HepG2 (cell line): ENCODE data around the gene C14orf93. TPM values are rescaled to one million over a fixed set of nuclear protein-coding genes. Genes with fewer than 3 reads are reported as not detected.

Source experiments
- CEBPG ChIP-seq: IDR thresholded peaks from 2 replicates; pipeline ENCODE4 v1.6.1; 2016
- EZH2 ChIP-seq: conservative IDR thresholded peaks from 2 replicates; pipeline ENCODE4 v1.6.1; 2012; ENCODE audit warnings: mild to moderate bottlenecking, low read depth, low read length, moderate library complexity
- FIP1L1 ChIP-seq: fragments of 200-400 bp; formaldehyde crosslinking; IDR thresholded peaks from 2 replicates; pipeline ENCODE4 v1.6.1; 2018; ENCODE audit warnings: low read depth, mild to moderate bottlenecking, low read length, moderate library complexity, borderline replicate concordance; ENCODE audit not compliant: insufficient read depth
- HOXA9 ChIP-seq: sonication (generic); formaldehyde crosslinking; IDR thresholded peaks from 2 replicates; pipeline ENCODE4 v1.8.1; 2022; ENCODE audit warnings: missing genetic modification reagents, mild to moderate bottlenecking, moderate library complexity, borderline replicate concordance
- IKZF5 ChIP-seq: IDR thresholded peaks from 2 replicates; pipeline ENCODE4 v1.6.1; 2018; ENCODE audit warnings: missing genetic modification reagents, mild to moderate bottlenecking, missing compliant biosample characterization
- KDM6A ChIP-seq: IDR thresholded peaks from 2 replicates; pipeline ENCODE4 v1.6.1; 2016; ENCODE audit warnings: low read depth
- MED8 ChIP-seq: sonication (generic); formaldehyde crosslinking; IDR thresholded peaks from 2 replicates; pipeline ENCODE4 v1.8.1; 2023; ENCODE audit warnings: mild to moderate bottlenecking, missing genetic modification reagents; ENCODE audit not compliant: insufficient replicate concordance
- NONO ChIP-seq, 2 experiments: fragments of 450-650 bp in 1 of 2; sonication (generic) in 1 of 2; formaldehyde crosslinking in 1 of 2; IDR thresholded peaks in 1 of 2; conservative IDR thresholded peaks in 1 of 2; 2 replicates each; pipeline versions ENCODE4 v1.6.1 to v1.8.0; 2017 to 2022; ENCODE audit warnings: mild to moderate bottlenecking in 1 of 2, missing genetic modification reagents in 1 of 2, moderate library complexity in 1 of 2
- POLR2AphosphoS2 ChIP-seq: IDR thresholded peaks from 2 replicates; pipeline ENCODE4 v1.6.1; 2011; ENCODE audit warnings: low read depth, low read length, improper control_type of control experiment
- POLR2AphosphoS5 ChIP-seq: IDR thresholded peaks from 2 replicates; pipeline ENCODE4 v1.6.1; 2012; ENCODE audit warnings: low read depth, low read length
- SAFB2 ChIP-seq: sonication (generic); formaldehyde crosslinking; IDR thresholded peaks from 2 replicates; pipeline ENCODE4 v1.5.1; 2020; ENCODE audit warnings: missing genetic modification reagents, low read depth, mild to moderate bottlenecking, borderline replicate concordance
- SMC3 ChIP-seq: IDR thresholded peaks from 2 replicates; pipeline ENCODE4 v1.6.1; 2011; ENCODE audit warnings: low read length, improper control_type of control experiment
- TFAP4 ChIP-seq: sonication (generic); IDR thresholded peaks from 2 replicates; pipeline ENCODE4 v1.6.1; 2016; ENCODE audit warnings: low read depth, borderline replicate concordance
- WIZ ChIP-seq: sonication (generic); formaldehyde crosslinking; IDR thresholded peaks from 2 replicates; pipeline ENCODE4 v1.5.1; 2020; ENCODE audit warnings: mild to moderate bottlenecking, missing genetic modification reagents
- ZFYVE20 ChIP-seq: sonication (generic); formaldehyde crosslinking; IDR thresholded peaks from 2 replicates; pipeline ENCODE4 v1.8.0; 2023; ENCODE audit warnings: low read depth, mild to moderate bottlenecking, moderate library complexity, missing genetic modification reagents, borderline replicate concordance
- ZNF230 ChIP-seq: sonication (generic); formaldehyde crosslinking; IDR thresholded peaks from 2 replicates; pipeline ENCODE4 v1.4.0; 2020; ENCODE audit warnings: mild to moderate bottlenecking, missing genetic modification reagents
- ZNF280B ChIP-seq: sonication (generic); formaldehyde crosslinking; IDR thresholded peaks from 2 replicates; pipeline ENCODE4 v1.5.0; 2020; ENCODE audit warnings: missing genetic modification reagents, mild to moderate bottlenecking, borderline replicate concordance
- ZNF414 ChIP-seq: sonication (generic); formaldehyde crosslinking; IDR thresholded peaks from 2 replicates; pipeline ENCODE4 v1.5.0; 2020; ENCODE audit warnings: missing genetic modification reagents
- ZNF619 ChIP-seq: sonication (generic); formaldehyde crosslinking; IDR thresholded peaks from 2 replicates; pipeline ENCODE4 v1.4.0; 2020; ENCODE audit warnings: mild to moderate bottlenecking, missing genetic modification reagents
- ZNF883 ChIP-seq: sonication (generic); formaldehyde crosslinking; IDR thresholded peaks from 2 replicates; pipeline ENCODE4 v1.5.1; 2020; ENCODE audit warnings: mild to moderate bottlenecking, missing genetic modification reagents; ENCODE audit errors: not compliant biosample characterization
- ZSCAN9 ChIP-seq: IDR thresholded peaks from 2 replicates; pipeline ENCODE4 v1.6.1; 2016; ENCODE audit warnings: borderline replicate concordance
- ZXDC ChIP-seq: sonication (generic); formaldehyde crosslinking; IDR thresholded peaks from 2 replicates; pipeline ENCODE4 v1.5.0; 2020; ENCODE audit warnings: mild to moderate bottlenecking, missing genetic modification reagents
- polyA plus RNA-seq, 8 experiments: library from polyadenylated mRNA; depleted of rRNA in 3 of 8; stranded (reverse) in 7 of 8; unstranded in 1 of 8; fragments of >200 nt; fragmentation: Illumina TruSeq in 4 of 8; extraction: Trizol in 4 of 8; gene quantifications; 2 replicates each; pipeline versions ENCODE4 v1.2.1 to v1.2.3, GENCODE V29; 2011 to 2016; ENCODE audit warnings: low read depth in 4 of 8, missing spikeins in 1 of 8, mixed read lengths in 1 of 8; ENCODE audit not compliant: insufficient read depth in 1 of 8
- total RNA-seq, 5 experiments: library from RNA; depleted of rRNA; stranded (reverse); fragments of >200 nt; fragmentation: Illumina TruSeq; extraction: Trizol; gene quantifications; 2 replicates each; pipeline ENCODE4 v1.2.3, GENCODE V29; 2016; ENCODE audit warnings: low read depth in 1 of 5

The C14orf93 gene
- total and polyA plus RNA-seq, 2 of the 13 experiments (the other 11 are each of a cell fraction or from before 2014, with no cell fraction given), result 11.4 to 22.5 TPM

- TF ChIP-seq NONO (IDR thresholded peaks at IDR 0.05), result 0 out of 2 replicates have a peak, but pooled peaks have one; percentile 53
- no peak for TF ChIP-seq NONO (CRISPR knock-in tag; conservative IDR thresholded peaks at IDR 0.05)
- TF ChIP-seq ZNF230, result peak; percentile 76
- TF ChIP-seq IKZF5 (CRISPR knock-in tag), result peak; percentile 93
- 0 out of 2 replicates have a peak, but pooled peaks have one; percentile 22 for TF ChIP-seq ZFYVE20 (CRISPR knock-in tag)
- TF ChIP-seq ZNF280B, result no peak
- peak; percentile 56 for TF ChIP-seq ZSCAN9 (CRISPR knock-in tag)
- TF ChIP-seq SAFB2 (CRISPR knock-in tag), result no peak
- no peak for TF ChIP-seq ZNF414 (CRISPR knock-in tag)
- TF ChIP-seq ZXDC (CRISPR knock-in tag), result no peak
- peak; percentile 86 for TF ChIP-seq CEBPG (CRISPR knock-in tag)
- no peak for TF ChIP-seq FIP1L1
- no peak for TF ChIP-seq MED8 (CRISPR knock-in tag)
- TF ChIP-seq POLR2AphosphoS5, result peak; percentile 35
- TF ChIP-seq ZNF883 (CRISPR knock-in tag), result peak; percentile 92
- TF ChIP-seq SMC3, result peak; percentile 25; the same call in 1 of the 2 replicates
- no peak; the same call in 1 of the 2 replicates for TF ChIP-seq WIZ (CRISPR knock-in tag)
- peak; percentile 78; the same call in 1 of the 2 replicates for TF ChIP-seq POLR2AphosphoS2
- peak; percentile 96 for TF ChIP-seq ZNF619 (CRISPR knock-in tag)
- peak; percentile 100 for TF ChIP-seq KDM6A (CRISPR knock-in tag)
- no peak for TF ChIP-seq EZH2
- TF ChIP-seq HOXA9 (CRISPR knock-in tag), result no peak
- peak; percentile 78; the same call in 1 of the 2 replicates for TF ChIP-seq TFAP4
Measured at GRCh38 chr14:22977684-22978486, 32.1 kb downstream of the C14orf93 start (continued).
